SH-SY5Y (cell line): ENCODE measurements around the gene UBXN10.

Source experiments
- GATA2 ChIP-seq: IDR thresholded peaks from 2 replicates; pipeline ENCODE4 v1.6.1; 2011; ENCODE audit warnings: mild to moderate bottlenecking, low read depth, low read length
- GATA3 ChIP-seq: IDR thresholded peaks from 2 replicates; pipeline ENCODE4 v1.6.1; 2011; ENCODE audit warnings: low read depth, mild to moderate bottlenecking, low read length, moderate library complexity

The UBXN10 gene, protein sequence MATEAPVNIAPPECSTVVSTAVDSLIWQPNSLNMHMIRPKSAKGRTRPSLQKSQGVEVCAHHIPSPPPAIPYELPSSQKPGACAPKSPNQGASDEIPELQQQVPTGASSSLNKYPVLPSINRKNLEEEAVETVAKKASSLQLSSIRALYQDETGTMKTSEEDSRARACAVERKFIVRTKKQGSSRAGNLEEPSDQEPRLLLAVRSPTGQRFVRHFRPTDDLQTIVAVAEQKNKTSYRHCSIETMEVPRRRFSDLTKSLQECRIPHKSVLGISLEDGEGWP

DNA sequence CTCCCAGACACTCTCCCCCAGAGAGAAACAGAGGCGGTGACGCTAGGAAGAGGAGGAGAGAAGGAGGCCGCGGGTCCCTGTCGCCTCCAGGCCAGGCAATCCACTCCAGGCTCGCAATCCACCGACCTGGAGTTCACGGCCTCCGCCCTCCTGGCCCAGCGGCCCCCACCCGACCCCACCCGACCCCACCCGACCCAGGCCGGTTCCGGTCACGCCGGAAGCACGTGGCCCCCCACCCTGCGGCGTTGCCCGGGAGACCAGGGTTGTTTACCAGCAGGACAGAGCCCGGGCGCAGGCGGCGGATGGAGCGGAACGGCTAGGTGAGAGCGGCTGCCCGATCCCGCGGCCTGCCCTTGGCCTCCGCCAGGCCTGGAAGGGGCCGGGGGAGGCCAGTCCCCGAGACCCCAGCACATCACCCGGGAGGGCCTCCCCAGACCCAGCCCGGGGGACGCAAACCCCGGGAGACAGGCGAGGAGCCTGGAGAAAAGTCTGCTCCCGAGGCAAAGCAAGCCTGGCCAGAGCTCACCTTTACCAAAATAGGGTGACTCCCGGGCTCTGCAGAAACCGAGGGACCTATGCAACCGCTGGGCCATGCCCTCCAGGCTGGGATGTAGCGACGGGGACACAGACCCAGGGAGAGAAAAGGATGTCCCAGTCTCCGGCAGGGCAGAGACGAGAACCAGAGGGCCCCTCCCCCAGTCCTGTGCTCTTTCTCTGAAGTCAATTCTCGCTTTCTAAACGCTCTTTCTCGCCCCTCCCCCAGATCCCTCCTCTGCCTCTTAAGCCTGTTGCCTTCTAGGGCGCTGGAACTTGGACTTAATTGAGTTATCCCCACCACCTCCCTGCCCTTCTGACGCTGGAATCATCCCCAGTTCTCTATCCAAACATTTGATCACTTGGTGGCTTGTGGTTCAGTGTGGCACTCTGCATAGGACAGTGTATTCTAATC is at the start of gene UBXN10, which contains the start of gene PLA2G2C:
UBXN10 (plus strand) TSS at position 263 of the 949 bp plus-strand sequence. CDS start 4,466 bp downstream, outside the sequence.
PLA2G2C (minus strand) TSS at position 685 of the 949 bp plus-strand sequence. CDS start 9,155 bp downstream, outside the sequence.
- TF ChIP-seq GATA3, result no peak
- TF ChIP-seq GATA2, result no peak

DNA sequence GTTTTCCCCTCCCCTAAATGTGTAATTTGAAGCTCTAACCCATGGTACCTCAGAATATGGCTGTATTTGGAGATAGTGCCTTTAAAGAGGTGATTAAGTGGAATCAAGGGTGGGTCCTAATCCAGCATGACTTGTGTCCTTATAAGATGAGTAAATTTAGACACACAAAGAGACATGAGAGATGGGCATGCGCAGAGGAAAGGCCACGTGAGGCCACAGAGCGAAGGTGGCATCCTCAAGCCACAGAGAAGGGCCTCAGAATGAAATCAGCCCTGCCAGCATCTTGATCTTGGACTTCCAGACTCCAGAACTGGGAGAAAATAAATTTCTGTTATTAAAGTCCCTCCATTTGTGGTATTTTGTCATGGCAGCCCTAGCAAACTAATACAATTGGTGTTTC is 49.6 kb upstream of the UBXN10 start:
- TF ChIP-seq GATA3, result no peak
- no peak for TF ChIP-seq GATA2

DNA sequence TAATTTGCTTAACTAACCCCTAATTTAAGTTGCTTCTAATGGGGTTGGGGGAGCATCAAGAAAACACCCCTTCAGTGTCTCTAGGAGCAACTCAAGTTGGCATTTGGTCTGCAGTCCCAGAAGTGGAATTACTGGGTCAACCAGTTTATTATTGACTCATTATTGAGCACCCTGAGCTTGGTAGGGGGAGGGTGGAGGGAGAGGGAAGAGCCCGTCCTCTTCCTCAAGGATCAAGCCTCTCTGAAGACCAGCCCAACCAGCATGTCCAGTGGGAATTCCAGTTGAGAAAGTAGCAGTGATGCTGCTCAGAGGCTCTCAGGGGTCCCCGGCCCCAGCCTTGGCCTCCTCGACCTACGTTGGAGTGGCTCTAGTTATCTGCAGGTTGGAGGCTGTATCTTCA is 48.8 kb upstream of the UBXN10 start:
- TF ChIP-seq GATA2, result no peak
- TF ChIP-seq GATA3, result no peak

DNA sequence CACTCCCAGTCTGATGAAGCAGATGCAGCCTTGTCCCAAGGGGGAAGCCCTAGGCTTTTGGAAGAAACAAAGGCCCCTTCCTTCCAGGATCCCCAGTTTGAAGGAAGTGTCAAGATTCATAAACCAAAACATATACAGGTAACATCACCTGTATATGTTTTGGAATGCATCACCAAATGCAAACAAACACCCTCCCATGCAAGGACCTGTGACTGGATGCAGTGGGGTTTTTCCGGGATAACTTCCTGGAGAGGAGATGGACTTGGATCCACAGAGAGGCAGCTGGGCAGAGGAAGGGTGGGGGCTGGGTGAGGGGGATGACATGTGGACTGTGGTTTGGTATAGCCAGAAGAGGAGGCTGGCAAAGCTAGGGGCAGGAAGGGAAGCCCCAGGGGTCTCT is 48.3 kb upstream of the UBXN10 start:
- no peak for TF ChIP-seq GATA2
- TF ChIP-seq GATA3, result no peak

DNA sequence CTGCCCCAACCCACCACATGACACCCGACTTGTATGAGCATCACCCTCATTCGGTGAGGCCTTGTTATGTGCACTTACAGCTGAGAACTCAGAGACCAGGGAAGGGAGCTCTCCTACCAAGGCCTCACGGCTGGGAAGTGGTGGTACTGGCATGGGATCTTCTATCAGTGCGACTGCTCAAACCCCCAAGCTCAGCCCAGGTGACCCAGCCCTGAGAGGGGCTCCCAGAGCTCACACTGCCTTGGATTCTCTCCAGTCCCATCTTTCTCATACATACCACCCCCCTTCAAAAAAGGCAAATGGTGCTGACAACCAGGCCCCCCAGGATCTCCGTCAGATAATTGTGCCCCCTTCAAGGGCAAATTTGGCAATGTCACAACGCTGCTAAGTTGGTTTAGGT is 47.5 kb upstream of the UBXN10 start:
- TF ChIP-seq GATA2, result no peak
- TF ChIP-seq GATA3, result no peak

DNA sequence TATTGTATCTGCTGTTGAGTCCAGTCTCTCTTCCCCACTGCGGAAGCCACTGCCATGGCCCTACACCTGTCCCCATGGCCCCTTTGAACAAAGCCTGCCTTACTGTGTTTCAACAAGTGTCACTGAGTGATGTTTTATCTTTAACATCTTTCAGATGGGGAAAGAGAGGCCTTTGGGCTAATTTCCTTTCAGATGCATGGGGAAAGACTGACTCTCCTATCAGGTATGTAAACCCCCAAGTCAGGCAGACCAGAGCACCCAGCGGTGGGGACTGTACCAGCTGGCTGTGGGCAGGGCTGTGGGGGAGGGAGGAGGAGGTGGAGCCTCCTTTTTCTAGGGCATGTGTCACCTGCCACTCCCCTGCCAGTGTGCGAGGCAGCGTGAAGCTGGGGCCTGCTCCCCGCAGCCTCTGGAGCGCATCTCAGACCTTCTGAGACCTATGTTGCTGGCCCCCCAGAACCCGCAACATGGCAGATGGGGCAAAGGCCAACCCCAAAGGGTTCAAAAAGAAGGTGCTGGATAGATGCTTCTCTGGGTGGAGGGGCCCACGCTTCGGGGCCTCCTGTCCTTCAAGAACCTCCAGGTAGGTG is 46.8 kb upstream of the UBXN10 start, which contains the start of gene PLA2G2F:
PLA2G2F (plus strand) TSS at position 363 of the 590 bp plus-strand sequence; CDS start at position 468, 105 bp downstream.
- TF ChIP-seq GATA3, result no peak
- no peak for TF ChIP-seq GATA2

DNA sequence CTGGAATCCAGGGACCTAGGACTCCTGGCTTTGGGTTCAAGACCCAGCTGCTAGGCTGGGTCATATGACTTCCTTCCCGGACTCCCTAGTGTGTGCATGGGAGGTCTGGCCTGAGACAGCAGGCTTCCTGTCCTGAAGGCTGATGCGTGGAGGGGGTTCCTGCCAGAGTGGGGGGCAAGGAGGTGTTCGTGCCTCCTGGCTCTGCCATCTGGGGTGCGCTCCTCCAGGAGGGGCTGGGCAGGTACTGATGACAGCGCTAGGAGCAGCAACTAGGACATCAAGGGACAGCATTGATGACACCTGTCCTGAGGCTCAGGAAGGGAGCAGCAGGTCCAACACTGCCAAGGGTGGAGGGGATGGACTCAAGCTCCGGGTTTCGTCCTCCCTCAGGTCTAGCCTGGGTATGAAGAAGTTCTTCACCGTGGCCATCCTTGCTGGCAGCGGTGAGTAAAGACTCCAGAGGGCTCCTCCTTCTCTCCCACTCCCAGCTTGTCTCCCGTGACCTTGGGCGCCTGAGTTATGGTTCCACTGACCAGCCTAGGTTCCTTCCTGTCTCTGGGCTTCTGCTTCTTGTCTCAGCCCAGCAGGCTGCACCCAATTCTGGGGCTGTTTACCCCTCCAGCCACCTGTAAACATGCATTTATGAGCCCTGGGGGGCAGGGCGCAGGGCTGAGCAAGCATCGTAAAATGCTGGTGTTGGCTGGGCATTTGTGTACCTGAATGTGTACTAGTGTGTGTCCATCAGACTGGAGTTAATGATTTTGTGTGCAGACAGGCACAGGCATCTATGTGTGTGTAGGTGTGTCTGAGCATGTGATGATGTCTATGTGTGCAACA is 45.9 kb upstream of the UBXN10 start:
- TF ChIP-seq GATA2 (no peak), GATA3 (no peak)

DNA sequence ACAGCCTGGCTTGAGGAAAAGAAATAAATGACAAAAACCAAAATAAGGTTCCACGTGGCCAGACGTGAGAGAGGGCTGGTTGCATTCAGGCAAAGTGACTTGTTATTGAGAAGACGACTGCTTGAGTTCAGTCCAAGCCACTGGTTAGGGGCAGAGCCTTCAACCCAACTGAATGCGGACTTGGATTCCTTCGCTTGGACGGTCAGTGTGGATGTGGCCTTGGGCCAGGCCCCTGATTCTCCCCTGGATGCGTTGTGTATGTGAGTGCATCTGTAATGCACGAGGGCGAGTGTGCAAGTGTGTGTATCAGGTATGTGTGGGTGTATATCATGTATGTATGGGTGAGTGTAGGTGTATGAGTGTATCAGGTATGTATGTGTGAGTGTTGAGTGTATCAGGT is 44.9 kb upstream of the UBXN10 start:
- TF ChIP-seq GATA3, result no peak
- no peak for TF ChIP-seq GATA2

DNA sequence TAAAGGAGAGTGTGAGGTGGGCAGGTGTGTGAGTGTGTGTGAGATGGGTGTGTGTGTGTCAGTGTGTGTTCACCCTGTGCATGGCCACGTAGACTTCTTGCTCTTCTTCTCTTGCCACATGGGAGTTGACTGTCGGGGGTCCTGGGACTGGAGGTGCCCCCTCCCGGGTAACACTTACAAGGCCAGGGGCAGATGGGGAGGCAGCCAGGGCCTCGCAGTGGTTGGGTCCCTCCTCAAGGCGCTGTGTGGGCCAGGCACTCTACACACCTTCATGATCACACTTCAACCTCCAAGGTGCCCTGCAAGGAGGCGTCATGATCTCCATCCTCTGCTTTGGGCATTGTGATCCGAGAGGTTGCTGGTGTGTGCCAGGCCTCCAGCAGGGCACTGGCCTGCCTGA is 44.4 kb upstream of the UBXN10 start:
- TF ChIP-seq GATA3, result no peak
- TF ChIP-seq GATA2, result no peak

DNA sequence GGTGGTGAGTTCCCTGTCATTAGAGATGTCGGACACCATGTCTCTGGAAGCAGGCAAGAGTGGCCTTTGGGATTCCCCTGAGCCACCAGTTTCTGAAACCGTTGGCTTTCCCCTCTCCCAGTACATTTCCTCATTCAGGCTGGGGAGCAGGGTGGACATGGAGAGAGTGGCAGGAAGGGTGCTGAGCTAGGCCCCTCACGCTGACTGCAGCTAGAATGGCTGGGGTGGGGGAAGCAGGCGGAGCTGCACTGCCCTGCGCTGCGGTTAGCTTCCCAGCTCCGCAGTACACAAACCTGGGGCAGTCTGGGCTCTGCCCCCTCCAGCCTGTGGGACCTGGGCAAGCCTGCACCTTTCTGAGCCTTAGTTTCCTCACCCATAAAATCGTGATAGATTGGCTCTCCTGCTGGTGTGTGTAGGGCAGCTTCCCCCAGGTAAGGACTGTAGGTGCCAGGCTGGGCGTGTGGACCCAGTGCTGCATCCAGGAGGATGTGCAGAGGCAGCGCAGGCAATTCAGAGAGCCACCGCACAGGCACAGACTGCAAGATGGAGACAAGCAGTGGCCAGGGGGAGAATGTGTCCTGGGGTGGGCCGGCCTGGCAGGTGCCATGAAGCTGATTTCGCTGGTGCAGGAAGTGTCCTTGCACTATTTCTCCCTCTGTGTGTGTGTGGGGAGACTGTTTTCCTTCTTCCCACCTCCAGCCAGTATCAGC is 43.7 kb upstream of the UBXN10 start:
- TF ChIP-seq GATA2, result no peak
- TF ChIP-seq GATA3, result no peak

DNA sequence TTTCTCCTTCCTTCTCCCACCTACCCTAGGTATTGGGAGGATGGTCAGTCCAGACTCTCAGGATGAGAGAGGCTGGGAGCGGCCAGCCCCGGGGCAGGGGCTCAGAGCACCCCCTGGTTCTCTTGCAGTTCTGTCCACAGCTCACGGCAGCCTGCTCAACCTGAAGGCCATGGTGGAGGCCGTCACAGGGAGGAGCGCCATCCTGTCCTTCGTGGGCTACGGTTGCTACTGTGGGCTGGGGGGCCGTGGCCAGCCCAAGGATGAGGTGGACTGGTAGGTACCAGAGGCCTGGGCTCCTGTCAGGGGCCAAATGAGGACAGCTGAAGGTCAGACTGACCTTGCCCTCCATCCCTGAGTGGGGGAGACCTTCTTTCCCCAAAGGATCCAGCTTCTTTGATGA is 42.6 kb upstream of the UBXN10 start:
- no peak for TF ChIP-seq GATA2
- TF ChIP-seq GATA3, result no peak

DNA sequence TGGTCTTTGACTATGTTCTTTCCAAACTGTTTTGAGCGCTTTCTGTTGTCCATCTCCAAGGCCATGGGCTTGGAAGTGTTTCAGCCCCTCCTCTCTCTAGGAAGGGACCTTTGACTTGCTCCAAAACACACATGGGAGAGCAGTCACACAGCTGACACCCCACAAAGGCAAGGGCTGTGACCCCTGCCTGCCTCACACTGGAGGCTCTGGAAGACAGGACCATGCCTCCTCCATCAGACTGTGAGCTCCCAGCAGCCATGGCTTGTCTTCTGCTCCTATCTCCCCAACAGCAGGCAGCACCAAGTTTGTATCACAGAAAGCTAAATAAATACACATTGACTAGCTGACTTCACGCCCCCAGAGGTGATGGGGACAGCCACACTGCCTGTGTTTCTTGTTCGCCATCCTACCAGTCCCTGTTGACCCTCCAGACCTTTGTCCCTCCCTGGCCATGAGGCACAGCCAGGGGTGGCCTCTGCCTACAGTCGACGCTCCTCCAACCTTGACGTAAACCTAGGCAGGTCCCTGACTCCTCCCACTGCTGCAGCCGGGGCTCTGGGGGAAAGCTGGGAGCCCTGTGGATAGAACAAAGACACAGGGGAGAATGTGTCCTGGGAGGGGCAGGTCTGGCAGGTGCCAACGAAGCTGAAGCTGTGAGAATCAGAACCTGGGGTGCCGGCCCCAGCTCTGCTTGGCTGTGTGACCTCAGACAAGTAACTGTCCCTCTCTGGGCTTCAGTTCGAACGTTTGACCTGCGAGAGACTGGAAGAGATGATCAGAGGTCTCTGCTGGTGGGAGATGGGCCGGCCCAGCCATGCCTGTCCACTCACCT is 41.9 kb upstream of the UBXN10 start:
- TF ChIP-seq GATA2, result no peak
- TF ChIP-seq GATA3, result no peak
